Stimulated activated CD8-positive, alpha-beta memory T cell treated with anti-CD3 and anti-CD28 coated beads, Interleukin-7, amount 100 ng/mL, for 48 hours (primary cell): ENCODE data around the gene TDP1.
"Not testable (repeated sequence)": the region's sequence is repeated elsewhere in the genome, so short reads cannot be mapped to it uniquely, and the experiment has no call there.

Source experiments
- DNase-seq, 2 donors: peaks; one replicate each; pipeline ENCODE4 v3.0.0-alpha.2; 2020; ENCODE audit warnings: low read depth in 1 of 2; ENCODE audit errors: extremely low read depth in 1 of 2

Gene TDP1

DNA sequence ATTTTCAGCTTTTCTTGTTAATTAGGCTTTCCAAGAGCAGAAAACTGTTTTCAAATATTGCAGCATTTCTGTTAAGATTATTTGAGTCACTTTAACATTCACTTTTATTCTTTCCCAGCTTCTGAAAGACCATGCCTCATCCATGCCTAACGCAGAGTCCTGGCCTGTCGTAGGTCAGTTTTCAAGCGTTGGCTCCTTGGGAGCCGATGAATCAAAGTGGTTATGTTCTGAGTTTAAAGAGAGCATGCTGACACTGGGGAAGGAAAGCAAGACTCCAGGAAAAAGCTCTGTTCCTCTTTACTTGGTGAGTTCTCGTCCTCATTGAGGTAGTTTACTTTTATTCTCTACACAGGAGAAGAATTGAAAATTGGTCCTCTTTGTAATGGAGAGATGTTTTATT, 33.1 kb downstream of the TDP1 start:
- no peak for DNase-seq

DNA sequence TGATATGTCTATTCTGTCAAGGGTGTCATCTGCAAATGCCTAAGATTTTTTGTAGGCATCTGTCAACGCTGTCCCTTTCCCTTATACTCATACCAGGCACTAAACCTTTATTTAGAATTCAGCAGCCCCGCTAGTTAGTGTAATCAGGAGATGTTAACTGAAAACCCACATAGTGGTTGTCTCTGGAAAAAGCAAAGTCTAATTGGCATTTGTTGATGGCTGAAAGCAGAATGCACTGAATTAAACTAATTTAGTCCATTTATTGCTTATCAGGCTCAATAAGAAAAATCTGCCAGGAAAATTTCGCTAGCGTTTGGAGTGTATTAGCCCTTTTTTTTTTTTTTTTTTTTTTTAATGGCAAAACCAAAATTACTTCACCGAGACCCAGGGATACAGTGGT, 34.5 kb downstream of the TDP1 start:
- DNase-seq = no peak

DNA sequence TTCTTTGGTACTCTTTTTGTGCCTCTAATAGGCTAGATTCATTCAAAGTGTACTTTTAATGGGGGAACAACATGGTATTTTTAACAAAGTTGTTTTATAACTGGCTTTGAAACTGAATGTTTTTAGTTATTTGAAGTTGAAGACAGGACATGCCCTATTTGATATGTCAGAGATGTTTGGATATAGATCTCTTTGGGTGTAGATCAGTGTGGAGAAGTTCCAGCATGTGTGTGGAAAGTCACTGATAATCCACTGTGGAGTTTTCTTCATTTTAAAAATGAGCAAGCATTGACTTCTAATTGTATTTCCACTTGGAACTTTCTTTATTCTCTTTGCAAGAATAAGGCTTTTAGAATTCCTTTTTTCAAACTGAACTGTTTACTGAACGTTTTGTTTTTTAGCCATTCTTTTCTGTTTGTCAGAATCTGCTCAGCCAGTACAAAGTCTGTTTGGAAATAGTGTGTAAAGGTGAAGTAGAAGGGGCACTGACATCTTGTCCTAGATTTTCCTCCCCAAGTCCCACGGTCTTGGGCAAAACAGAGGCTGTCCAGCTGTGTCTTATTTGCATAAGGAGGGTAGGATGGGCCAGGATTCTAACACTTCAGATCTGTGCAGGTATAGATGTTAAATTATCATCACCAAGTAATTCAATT, 35.0 kb downstream of the TDP1 start:
- DNase-seq = no peak

DNA sequence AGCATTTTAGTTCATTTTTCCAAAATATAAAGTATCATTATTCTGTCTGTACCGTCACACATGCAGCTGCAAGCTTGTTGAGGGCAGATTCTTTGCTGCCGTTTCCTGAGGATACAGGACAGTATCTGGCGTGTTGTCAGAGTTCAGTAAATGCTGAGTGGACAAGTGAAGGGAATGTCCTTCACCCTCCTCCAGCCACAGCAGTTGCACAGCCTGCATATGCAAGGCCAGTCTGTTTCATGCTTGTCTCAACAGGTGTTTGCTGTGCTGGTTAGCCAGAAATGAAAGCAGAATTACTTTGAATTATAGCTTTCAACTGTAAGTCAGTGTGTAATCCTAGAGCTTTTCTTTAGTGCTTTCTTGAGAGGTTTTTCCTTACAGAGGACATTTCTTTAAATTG, 36.5 kb downstream of the TDP1 start:
- DNase-seq = no peak

DNA sequence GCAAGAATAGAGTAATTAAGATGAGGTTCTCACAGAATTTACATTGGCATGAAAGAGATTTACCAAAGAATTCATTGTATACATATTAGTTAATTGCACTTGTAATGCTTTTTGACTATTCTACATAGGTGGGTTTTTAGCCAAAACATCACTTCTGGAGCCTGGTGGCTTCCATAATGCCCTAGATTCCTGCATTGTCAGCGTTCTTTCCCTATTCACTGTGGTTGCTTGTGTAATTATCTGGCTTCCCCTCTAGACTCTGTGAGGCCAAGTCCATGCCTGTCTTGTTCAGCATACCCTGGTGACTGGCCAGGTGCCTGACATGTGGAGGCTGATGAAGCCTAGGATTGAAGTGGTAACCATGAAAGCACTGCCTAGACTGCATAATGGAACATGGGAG, 41.2 kb downstream of the TDP1 start:
- no peak for DNase-seq

DNA sequence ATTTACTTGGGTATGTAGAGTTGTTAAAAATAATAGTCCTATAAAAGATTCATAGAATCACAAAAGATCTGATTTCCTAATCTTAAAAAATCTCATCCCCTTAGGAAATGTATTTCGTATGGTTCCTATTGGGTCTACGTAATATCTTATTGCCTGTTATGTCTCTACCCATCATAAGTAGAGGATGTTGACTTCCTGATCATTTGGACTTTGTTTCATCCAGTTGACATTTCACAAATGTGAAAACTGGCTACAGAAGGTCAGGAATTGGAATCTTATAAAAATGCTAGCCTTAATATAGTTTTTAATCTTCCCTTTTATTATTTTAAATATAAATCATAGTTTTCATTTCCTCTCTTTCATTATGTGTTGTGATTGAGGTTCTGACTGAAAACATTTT, 45.2 kb downstream of the TDP1 start:
- no peak for DNase-seq

DNA sequence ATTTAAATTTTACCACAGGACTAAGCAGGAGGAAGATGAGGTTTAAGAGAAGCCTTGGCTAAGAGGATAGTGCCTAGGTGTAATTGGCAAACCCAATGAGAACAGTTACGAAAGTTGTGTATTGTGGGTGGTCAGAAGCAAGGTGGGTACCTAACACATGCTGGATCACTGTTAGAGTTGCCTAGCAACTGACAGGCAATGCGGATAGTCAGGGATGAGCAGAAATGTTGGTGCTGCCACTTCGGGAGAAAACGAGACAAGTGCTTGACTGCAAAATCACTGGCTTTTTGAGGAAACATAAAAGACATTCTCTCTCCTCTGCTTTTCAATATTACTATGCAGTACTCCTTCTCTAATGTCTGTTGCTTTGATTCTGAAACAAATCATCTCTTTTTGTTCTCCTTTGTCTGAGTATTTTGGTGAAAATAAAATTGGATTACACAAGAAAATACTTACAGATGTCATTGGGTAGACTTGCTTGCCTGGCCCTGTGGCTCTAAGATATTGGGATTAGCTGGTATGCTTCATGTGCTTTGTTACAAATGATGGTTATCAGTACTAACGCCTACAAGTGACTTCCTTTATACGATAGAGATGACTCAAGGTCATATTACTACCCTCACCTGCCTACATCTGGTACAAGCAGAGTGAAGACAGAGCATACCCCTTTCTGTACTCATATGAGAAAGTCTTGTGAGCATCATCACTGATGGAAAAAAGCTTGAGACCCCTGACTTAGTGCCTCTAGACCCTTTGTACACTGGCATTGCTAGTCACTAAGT, 48.0 kb downstream of the TDP1 start:
- no peak for DNase-seq

DNA sequence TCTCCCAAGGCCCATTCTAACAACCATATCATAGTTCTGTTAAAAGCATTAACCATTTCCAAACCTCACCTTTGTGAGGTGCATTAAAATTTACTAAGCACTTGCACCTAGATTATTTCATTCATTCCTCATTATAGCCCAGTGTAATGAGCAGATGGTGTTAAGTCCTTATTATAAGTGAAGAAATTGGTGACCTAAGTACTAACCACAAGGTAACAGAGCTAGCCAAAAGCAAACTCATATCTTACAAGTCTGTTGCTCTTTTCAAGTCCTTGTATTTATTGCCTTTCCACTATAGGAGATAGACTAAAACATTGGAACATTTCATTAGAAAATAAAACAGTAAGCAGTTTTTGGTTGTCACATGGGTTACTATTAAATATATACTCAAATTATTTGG, 49.7 kb downstream of the TDP1 start:
- DNase-seq = no peak

DNA sequence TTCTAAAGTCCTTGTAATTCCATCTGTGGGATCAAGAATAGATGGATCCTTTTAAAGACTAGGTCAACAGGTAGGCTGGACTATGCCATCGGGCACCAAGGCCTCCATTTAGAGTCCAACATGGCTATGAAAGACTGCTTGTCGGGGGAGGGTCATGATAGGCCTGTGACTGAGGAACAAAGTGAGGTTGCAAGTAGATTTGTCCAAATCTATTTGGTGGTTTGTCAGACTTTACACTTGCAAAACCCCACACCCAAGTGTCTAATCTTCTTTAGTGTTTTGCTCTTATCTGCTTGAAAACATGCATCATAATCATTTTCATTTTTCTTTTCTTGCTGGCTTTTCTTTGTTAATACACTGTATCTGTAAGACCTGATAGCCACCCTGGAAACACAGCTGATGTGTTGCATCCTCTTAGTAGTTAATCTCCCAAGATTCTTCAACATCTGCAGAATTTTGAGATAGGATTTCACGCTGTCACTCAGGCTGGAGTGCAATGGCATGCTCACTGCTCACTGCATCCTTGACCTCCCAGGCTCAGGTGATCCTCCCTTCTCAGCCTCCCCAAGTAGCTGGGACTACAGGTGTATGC, 50.3 kb downstream of the TDP1 start:
- DNase-seq = no peak

DNA sequence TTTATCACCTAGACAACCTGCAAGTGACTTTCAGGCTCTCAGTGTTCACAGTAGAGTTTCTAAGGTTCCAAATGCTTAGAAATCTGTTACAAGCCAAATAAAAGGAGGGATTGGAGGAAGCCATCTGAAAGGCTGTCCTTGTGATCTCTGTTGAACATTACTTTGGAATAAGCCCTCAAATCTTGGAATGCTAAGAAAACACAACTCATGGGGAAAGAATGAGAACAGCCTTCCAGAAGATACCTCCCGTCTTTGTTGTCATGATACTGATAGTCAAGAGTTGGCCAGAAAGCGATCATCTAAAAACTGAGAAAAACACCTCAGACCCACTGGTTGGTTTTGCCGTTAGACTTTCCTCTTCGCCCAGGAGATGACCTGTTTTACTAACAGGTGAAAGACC, 61.6 kb downstream of the TDP1 start:
- DNase-seq = no peak

DNA sequence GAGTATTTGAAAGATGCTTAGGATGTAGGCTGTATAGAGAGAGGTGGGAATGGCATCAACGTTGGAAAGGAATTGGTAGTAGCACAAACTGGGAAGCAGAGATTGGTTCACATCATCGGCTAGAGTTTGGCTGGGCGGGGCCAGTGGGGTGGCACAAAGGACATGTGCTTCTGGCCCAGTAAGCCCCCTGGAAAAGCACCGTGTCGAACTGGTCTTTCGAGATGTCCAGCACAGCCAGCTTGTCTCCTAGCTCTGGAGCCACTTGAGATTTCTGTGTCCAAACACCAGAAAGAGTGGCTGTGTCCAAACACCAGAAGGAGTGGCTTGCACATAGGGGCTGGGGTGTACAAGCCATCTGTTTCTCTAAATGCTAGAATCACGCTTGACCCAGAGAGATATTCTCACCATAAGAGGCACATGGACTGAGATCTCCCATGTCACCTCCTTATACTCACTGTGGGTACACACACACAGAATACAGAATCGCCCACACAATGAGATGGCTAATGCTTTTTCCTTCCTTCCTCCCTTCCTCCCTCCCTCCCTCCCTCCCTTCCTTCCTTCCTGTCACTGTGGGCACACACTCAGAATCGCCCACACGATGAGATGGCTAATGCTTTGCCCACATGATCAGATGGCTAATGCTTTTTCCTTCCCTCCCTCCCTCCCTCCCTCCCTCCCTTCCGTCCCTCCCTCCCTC, 64.2 kb downstream of the TDP1 start:
- DNase-seq = no peak

DNA sequence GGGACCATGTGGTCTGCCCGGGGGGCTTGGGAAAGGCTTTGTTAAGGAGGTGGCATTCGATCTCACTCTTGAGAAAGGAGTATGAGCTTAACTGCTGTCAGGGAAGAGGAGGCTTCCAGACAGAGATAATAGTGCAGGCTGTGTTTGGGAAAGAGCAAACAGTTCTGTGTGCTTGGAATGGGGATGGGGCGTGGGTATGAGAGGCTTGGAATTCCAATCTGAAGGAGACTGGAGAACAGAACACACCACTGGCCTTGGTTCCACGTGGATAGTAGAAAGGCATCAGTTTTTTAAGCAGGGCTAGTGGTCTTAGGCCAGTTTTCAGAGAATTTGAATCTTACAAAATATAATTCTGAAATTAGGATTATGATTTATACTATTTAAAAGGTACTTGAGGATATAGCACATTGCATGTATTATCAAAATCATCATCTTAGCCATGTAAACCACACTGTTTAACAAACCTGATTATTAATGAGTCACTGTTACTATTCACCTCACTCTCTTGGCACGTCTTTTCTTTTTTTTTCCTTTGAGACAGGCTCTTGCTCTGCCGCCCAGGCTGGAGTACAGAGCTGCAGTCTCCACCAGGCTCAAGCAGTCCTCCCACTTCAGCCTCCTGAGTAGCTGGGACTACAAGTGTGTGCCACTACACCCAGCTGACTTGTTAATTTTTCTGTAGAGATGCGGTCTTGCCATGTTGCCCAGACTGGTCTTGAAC, 67.6 kb downstream of the TDP1 start:
- DNase-seq = no peak

DNA sequence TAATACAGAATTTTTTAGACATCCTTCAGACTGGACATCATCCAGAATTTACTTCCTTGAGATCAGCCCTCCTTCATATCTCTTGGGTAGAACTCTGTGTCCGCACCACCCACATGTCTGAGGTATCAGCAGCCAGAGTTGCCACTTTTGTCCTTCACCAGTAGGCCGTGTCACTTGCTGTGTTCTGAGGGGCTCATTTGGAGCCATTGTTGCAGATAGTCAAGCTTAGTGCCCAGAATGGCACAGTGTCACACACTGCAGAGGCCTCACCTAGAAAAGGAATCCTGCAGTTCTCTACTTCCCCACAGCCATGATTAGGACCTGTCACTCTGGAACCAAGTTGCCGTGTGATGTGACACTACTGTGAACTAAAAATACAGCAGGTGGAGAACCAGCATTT, 69.2 kb downstream of the TDP1 start:
- DNase-seq = no peak

DNA sequence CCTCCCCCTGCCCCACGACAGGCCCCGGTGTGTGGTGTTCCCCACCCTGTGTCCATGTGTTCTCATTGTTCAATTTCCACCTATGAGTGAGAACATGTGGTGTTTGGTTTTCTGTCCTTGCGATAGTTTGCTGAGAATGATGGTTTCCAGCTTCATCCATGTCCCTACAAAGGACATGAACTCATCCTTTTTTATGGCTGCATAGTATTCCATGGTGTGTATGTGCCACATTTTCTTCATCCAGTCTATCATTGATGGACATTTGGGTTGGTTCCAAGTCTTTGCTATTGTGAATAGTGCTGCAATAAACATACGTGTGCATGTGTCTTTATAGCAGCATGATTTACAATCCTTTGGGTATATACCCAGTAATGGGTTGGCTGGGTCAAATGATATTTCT, 70.9 kb downstream of the TDP1 start:
- DNase-seq = not testable (repeated sequence)

DNA sequence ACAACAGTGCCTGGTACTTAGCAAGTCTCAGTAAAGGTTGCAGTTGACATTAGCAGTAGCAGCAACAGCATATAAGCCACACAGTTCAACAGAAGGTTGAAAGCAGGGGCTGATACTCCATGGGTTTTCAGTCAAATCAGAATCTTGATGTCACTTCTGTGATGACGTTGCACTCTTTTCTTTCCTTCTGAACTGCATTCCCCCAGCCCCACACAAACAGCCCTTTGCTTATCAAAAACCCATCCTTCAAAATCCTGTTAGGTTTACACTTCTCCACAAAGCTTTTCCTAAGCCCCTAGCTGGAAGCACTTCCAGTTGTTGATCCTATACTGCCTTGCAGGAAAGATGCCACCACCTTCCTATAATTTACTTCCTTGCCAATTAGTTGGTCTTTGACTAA, 72.1 kb downstream of the TDP1 start:
- DNase-seq = no peak

DNA sequence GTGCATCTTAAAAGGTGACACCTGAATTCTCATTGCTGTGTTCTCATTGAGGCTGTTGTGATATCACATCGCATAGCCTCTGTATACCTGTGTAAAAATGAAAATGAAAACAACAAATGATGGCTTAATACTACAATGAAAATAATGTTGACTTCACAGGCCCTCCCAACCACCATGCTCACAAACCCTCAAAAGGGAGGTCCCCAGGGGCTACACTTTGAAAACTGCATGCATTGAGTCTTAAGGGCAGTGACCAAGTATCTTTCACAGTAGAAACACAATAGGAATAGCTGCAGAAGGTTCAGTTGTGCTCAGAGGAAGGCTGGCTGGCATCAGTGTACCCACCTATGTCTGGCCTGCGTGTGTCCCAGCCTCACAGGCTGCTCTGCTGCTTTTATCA, 78.4 kb downstream of the TDP1 start:
- no peak for DNase-seq

DNA sequence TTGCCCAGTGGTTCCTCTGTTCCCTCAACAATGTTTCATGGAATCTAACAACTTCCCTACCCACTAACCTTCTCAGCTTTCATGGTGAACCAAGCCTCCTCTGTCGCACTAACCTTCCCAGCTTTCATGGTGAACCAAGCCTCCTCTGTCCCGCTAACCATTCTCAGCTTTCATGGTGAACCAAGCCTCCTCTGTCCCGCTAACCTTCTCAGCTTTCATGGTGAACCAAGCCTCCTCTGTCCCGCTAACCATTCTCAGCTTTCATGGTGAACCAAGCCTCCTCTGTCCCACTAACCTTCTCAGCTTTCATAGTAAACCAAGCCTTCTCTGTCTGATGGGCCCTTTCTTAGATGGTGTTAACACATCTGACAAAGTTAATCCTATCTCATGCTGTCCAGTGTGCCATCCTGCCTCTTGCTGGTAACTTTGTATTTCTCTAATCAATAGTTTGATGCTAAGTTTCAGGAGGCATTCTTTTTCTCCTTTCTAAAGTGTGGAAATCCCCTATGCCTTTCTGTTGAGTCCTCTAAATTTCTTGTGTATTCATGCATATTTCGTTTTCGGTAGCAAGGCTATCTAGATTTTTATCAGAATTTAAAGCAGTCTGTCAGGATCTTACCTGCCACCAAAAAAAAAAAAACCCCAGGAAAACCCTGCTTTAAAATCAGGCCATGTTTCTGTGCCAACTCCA, 79.3 kb downstream of the TDP1 start:
- no peak for DNase-seq

DNA sequence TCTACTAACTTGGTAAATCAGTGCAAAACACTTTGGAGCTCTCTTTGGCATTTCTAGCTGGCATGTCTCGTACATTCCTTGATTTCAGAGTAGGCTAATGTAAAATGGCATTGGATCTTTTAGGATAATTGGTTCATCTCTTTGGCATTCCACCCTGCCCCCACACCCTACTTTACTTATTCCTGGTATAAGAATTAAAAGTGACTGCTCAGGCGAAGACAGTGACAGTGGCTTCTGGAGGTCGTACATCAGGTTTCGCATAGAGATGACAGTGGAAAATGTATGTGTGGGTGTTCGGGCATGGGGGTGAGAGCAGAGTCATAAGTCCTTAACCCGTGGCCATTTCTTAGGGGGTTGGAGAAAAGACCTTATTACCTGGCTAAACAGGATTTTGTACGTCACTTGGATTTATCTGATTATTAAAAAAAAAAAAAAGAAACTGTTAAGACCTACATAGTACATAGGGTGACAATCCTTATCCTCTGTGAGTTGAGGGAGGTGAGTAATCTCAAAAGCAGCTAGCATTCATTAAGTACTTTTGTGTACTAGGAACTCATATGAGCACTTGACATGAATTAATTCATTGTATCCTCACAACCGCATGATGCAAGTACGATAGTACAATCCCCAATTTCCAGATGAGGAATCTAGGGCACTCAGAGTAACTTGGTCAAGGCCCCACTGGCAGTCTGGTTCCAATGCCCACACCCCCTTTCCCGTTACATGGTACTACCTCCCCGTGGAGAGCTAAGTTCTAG, 83.7 kb downstream of the TDP1 start:
- no peak for DNase-seq

DNA sequence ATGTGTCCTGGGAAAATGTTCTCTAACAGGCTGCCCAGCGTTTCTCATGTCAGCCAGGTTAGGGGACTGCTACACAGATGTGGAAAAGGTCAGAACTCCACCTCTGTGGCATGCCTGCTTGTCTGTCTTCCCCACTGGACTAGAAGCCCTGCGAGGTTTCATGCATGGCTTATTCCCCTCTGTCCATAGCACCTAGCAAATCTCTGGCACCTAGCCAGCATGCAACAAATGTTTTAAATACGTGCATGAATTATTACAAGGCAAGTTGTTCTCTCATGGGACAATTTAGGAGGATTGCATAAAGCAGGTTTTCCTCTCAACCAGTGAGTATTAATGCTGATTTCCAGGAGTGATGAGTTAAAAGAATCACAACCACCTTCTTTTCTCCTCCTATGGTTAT, 84.7 kb downstream of the TDP1 start:
- no peak for DNase-seq
